ENCODE results near the gene UNC50.

DNA sequence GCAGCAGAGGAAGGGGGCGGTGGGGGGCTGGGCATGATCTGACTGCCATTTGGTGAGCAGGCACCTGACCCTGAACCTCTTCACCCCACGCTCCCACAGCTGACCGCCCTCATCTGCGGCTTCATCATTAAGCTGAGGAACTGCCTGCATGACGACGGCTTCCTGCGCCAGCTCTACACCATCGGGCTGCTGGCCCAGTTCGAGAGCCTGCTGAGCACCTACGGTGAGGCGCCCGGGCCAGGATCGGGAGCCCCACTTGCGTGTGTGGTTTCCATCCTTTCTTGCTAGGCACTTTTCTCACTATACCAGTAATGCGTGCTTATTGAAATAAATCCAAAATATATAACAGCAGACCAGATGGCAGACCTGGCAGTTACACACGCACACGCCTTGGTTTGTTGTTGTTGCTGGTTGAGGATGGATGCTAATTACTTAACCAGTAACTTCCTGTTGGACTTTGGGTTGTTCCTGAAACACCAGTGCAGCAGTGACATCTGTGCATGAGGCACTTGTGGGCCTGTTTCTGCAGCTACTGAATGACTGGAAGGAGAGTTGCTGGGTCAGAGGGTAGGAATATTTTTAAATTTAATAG lies 43.8 kb upstream of the UNC50 start:
- TF ChIP-seq, protein P1, sequence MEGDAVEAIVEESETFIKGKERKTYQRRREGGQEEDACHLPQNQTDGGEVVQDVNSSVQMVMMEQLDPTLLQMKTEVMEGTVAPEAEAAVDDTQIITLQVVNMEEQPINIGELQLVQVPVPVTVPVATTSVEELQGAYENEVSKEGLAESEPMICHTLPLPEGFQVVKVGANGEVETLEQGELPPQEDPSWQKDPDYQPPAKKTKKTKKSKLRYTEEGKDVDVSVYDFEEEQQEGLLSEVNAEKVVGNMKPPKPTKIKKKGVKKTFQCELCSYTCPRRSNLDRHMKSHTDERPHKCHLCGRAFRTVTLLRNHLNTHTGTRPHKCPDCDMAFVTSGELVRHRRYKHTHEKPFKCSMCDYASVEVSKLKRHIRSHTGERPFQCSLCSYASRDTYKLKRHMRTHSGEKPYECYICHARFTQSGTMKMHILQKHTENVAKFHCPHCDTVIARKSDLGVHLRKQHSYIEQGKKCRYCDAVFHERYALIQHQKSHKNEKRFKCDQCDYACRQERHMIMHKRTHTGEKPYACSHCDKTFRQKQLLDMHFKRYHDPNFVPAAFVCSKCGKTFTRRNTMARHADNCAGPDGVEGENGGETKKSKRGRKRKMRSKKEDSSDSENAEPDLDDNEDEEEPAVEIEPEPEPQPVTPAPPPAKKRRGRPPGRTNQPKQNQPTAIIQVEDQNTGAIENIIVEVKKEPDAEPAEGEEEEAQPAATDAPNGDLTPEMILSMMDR (IDR thresholded peaks at IDR 0.05; ENCODE audit: poor library complexity): no peak
- TF ChIP-seq EZH2 (IDR thresholded peaks at IDR 0.05; ENCODE audit: borderline replicate concordance): no peak
